ENCODE measurements around the gene JAM3.

The JAM3 gene

DNA sequence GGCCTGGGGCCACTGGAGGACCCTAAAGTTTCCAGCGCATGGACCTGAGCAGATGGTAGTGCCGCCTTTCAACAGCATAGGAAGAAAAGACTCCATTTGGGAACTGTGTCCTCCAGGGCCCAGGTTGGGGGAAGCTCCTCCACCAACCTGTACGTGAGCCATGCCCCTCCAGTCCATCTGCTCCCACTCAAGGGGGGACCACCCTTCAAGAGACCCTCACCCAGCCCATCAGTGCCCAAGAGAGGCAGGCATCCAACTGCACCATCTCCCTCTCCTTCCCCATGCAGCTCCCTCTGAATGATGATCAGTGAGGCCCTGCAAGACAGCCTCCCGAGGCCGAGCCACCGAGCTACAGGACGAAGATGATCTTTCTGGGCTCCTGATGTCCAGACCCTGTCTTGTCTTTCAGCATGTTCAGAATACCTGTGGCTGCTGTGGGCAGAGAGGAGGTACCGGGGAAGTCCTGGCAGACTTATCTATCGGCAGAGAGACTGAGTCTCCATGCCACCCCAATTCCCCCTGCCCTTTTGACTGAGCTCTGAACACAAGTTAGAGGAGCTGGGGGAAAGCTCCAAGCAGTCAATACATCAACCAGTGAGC lies 25.0 kb upstream of the JAM3 start:
- Histone ChIP-seq H3K9me3 (replicated peaks; ENCODE audit: insufficient read depth, low read length) (no peaks in the 10 kb centered on the region), H3F3A (ENCODE audit: insufficient read depth, low read length) (no peaks in the 10 kb centered on the region), H3K4me3 (ENCODE audit: low read length) (no peak overlapping the region), H4K20me1 (ENCODE audit: insufficient read depth, low read length) (no peaks in the 10 kb centered on the region), H3K27me3 (replicated peaks; ENCODE audit: insufficient read depth, low read length) (no peaks in the 10 kb centered on the region), H3K27ac (ENCODE audit: low read length) (no peak overlapping the region), H3K9ac (ENCODE audit: low read length) (no peak overlapping the region), H3K4me1 (ENCODE audit: low read length) (no peaks in the 10 kb centered on the region), H3K79me2 (ENCODE audit: low read length) (no peaks in the 10 kb centered on the region), H3K4me2 (ENCODE audit: low read depth, low read length) (no peak overlapping the region), H3K36me3 (replicated peaks; ENCODE audit: insufficient read depth, low read length) (no peaks in the 10 kb centered on the region), H2AFZ (ENCODE audit: low read length) (no peak overlapping the region), H3K9me2 (replicated peaks; ENCODE audit: insufficient read depth, low read length) (no peaks in the 10 kb centered on the region)
- no peak for DNase-seq
- TF ChIP-seq, protein P1, sequence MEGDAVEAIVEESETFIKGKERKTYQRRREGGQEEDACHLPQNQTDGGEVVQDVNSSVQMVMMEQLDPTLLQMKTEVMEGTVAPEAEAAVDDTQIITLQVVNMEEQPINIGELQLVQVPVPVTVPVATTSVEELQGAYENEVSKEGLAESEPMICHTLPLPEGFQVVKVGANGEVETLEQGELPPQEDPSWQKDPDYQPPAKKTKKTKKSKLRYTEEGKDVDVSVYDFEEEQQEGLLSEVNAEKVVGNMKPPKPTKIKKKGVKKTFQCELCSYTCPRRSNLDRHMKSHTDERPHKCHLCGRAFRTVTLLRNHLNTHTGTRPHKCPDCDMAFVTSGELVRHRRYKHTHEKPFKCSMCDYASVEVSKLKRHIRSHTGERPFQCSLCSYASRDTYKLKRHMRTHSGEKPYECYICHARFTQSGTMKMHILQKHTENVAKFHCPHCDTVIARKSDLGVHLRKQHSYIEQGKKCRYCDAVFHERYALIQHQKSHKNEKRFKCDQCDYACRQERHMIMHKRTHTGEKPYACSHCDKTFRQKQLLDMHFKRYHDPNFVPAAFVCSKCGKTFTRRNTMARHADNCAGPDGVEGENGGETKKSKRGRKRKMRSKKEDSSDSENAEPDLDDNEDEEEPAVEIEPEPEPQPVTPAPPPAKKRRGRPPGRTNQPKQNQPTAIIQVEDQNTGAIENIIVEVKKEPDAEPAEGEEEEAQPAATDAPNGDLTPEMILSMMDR (IDR thresholded peaks at IDR 0.05; ENCODE audit: low read length) = no peak

DNA sequence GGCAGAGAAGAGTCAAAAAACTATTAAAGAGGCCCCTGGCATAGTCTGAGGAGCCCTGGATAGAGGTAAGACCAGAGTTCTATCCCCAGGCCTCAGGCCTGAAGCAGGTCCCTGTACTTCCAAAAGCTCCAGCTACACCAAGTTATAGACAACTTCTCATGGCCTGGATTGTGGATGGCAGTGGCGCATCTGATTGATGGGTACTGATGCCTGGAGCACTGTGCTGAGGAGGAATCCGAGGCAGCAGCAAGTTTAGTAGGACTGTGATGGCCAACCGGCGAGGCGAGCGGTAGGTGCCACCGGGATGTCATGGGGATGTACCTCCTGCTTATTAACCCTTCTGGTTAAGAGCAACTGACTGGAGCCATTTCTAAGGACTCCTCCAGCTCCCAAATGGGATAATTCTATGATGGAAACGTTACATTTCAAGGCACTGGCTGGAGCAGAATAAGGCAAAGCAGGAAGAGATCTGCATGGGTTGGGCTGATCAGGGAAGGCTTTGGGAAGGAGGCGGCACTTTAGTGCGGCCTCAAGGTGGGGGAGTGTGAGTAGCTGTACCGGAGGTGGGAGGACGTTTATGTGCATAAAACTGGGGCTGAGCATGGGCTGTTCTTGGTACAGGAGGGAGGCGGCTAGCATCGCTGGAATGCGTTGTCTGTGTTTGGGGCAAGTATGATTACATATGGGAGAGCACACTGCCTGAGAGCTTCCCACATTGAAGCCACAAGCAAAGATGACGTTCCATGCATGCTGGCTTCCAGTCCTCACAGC lies 24.2 kb upstream of the JAM3 start:
- no peaks in the 10 kb centered on the region for H3K9me2 ChIP-seq (replicated peaks; ENCODE audit: insufficient read depth, low read length)
- no peak overlapping the region for H3K27ac ChIP-seq (ENCODE audit: low read length)
- no peaks in the 10 kb centered on the region for H4K20me1 ChIP-seq (ENCODE audit: insufficient read depth, low read length)
- no peak overlapping the region for H3K4me2 ChIP-seq (ENCODE audit: low read depth, low read length)
- TF ChIP-seq EZH2phosphoT487 (IDR thresholded peaks at IDR 0.05; ENCODE audit: low read length) (no peak), EZH2 (optimal IDR thresholded peaks at IDR 0.05; ENCODE audit: low read depth, low read length) (no peak)
- TF ChIP-seq, protein P1 (IDR thresholded peaks at IDR 0.05; ENCODE audit: low read length) = no peak
- DNase-seq = no peak
- no peaks in the 10 kb centered on the region for H3K9me3 ChIP-seq (replicated peaks; ENCODE audit: insufficient read depth, low read length)
- no peaks in the 10 kb centered on the region for H3K36me3 ChIP-seq (replicated peaks; ENCODE audit: insufficient read depth, low read length)
- H3F3A ChIP-seq (ENCODE audit: insufficient read depth, low read length) = no peaks in the 10 kb centered on the region
- H3K27me3 ChIP-seq (replicated peaks; ENCODE audit: insufficient read depth, low read length) = no peaks in the 10 kb centered on the region
- no peak overlapping the region for H3K4me3 ChIP-seq (ENCODE audit: low read length)
- H3K9ac ChIP-seq (ENCODE audit: low read length) = no peak overlapping the region
- H3K4me1 ChIP-seq (ENCODE audit: low read length) = no peaks in the 10 kb centered on the region
- H2AFZ ChIP-seq (ENCODE audit: low read length) = no peak overlapping the region
- no peaks in the 10 kb centered on the region for H3K79me2 ChIP-seq (ENCODE audit: low read length)

DNA sequence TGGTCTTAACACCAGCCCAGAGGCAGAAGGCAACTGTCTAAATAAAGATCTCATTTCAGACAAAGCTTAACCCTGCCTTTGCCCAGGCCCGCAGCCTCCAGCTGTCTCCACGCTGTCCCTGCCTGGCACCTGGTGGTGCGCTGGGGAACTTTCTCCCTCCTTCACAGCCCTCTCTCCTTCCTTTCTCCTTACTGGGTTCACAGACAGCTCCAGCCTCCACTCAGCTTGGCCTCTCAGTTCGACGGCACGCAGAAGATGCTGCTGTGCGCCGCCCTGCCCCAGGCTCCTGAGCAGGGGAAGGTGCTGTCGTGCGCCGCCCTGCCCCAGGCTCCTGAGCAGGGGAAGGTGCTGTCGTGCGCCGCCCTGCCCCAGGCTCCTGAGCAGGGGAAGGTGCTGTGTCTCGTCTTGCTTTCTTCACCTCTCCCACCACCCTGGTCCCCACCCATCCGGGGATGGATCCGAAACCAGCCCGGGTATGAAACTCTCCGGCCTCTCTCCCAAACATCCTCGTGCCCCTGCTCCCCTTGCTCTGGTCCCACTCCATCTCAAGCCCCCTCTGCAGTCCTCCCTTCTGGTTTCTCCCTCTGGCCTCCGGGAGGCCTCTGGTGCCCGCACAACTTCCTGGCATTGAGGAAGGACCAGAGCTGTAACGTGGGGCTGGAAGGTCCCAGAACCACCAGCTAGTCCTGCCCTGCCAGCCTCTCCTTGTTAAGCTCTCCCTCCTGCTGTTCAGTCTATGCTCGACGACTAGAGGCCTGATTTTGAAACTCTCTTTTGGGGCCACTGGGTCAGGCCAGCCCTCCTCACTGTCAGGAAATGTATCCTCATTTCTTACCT lies 22.9 kb upstream of the JAM3 start:
- no peak for DNase-seq
- TF ChIP-seq, protein P1 (IDR thresholded peaks at IDR 0.05; ENCODE audit: low read length) = no peak
- TF ChIP-seq EZH2phosphoT487 (IDR thresholded peaks at IDR 0.05; ENCODE audit: low read length) = no peak
- Histone ChIP-seq H4K20me1 (ENCODE audit: insufficient read depth, low read length) (no peaks in the 10 kb centered on the region), H3K27ac (ENCODE audit: low read length) (no peak overlapping the region), H3K79me2 (ENCODE audit: low read length) (no peaks in the 10 kb centered on the region), H3K36me3 (replicated peaks; ENCODE audit: insufficient read depth, low read length) (no peaks in the 10 kb centered on the region), H3K9me3 (replicated peaks; ENCODE audit: insufficient read depth, low read length) (no peaks in the 10 kb centered on the region), H2AFZ (ENCODE audit: low read length) (no peak overlapping the region), H3F3A (ENCODE audit: insufficient read depth, low read length) (no peaks in the 10 kb centered on the region), H3K9me2 (replicated peaks; ENCODE audit: insufficient read depth, low read length) (no peaks in the 10 kb centered on the region), H3K9ac (ENCODE audit: low read length) (no peak overlapping the region), H3K4me3 (ENCODE audit: low read length) (no peak overlapping the region), H3K4me2 (ENCODE audit: low read depth, low read length) (no peak overlapping the region), H3K4me1 (ENCODE audit: low read length) (no peaks in the 10 kb centered on the region), H3K27me3 (replicated peaks; ENCODE audit: insufficient read depth, low read length) (no peaks in the 10 kb centered on the region)
